GM18861 (cell line): Measurements from ENCODE around the gene XRCC4.
"Not testable (repeated sequence)": the region's sequence is repeated elsewhere in the genome, so short reads cannot be mapped to it uniquely, and the experiment has no call there.

Source experiments
- ATAC-seq: cut with Tn5 transposase; IDR thresholded peaks from one replicate; pipeline ENCODE4 v1.9.1; 2021; ENCODE audit not compliant: unreplicated experiment

XRCC4 gene

GRCh38 chr5:83076742-83077661 is at the start of gene XRCC4, which contains the start of gene TMEM167A:
Gene XRCC4 (plus strand): TSS chr5:83077547. CDS start chr5:83104920, 27,373 bp downstream.
Gene TMEM167A (minus strand): TSS chr5:83077394. CDS start chr5:83077323, 71 bp downstream.
- ATAC-seq = peak; percentile 98

GRCh38 chr5:83029912-83030311 is 47.4 kb upstream of the XRCC4 start:
- no peak for ATAC-seq

- no peak for ATAC-seq
These were observed 46.0 kb upstream of the XRCC4 start for GRCh38 chr5:83031381-83031780.

DNA sequence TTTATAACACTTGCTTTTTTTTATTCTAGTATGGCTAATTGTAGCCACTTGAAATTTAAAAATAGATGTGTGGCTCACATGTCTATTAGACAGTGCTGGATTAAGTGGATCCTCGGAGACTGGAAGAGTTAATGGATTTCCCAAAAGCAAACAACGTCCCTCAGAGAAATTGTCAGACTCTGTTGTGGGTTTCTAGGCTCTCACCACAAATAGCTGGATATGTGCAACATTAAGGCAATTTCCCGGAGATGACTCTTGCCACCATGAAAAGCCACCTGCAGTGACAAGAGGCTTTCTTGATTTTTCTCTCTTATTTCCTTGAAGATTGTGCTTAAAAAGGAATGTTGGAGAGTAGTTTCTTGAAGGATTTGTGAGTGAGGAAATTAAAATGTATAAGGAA is 43.3 kb upstream of the XRCC4 start:
- ATAC-seq = no peak

DNA sequence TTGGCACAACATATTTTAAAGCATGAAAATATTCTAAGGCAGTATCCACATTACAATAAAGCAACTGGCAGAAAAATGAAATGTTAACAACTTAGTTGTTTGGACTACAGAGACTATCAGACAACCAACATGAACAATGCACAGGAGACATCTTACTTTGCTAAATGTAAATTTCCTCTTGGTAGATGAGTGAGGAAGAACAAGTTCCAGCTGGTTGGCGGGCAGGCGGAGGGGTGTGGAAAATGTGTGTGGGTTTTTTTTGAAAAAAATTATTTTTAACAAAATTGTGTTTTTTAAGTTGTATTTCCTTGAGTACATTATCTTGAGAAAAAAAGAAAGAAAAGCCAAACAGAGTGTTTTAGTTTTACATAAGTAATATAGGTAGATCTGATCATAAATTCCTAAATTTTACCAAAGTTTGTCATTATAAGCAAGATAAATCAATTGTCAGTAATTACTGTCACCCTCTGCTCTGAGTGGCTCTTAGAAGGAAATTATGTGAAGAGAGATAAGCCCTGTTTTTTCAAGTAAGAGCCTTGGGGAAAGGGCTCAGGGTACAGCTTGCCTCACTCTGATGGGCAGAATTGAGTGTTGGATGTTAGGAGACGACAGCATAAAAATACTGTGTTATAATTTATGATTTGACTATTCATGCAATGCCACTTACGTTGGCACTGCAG is 42.7 kb upstream of the XRCC4 start:
- ATAC-seq = no peak

DNA sequence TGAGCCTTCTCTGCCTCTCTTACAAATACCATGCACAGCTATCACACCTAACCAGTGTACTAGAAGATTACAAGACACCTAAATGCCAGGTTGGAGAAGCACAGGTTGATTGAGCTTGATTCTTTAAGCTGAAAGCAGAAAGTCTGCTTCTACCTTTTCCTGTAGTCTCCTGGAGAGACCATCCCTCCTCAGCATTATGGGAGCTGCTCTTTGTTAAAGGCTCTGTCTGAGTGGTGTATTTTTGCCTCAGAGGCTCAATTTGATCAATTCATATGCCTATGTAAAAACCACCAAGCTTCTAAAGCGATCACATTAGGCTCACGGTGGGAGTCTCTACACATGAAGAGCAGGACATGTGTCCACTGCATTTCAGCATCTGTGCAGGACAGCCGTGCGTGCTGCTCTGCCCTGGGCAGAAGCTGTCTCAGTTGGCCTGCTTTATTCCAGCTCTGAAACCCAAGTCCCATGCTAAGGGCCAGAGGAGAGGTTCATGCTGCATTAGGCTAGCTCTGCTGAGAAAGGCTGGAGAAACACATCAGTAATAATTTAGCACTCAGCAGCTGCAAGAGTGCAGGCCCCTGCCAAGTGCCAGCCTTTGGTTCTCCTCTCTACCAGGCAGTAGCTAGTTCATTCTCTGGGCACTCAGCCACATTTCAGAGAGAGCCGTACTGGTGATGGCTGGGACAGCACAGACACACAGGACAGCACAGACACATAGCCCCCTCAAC is 41.8 kb upstream of the XRCC4 start:
- no peak for ATAC-seq

GRCh38 chr5:83036991-83037575 is 40.3 kb upstream of the XRCC4 start:
- no peak for ATAC-seq

- no peak for ATAC-seq
These were observed 38.4 kb upstream of the XRCC4 start for GRCh38 chr5:83038924-83039323.

DNA sequence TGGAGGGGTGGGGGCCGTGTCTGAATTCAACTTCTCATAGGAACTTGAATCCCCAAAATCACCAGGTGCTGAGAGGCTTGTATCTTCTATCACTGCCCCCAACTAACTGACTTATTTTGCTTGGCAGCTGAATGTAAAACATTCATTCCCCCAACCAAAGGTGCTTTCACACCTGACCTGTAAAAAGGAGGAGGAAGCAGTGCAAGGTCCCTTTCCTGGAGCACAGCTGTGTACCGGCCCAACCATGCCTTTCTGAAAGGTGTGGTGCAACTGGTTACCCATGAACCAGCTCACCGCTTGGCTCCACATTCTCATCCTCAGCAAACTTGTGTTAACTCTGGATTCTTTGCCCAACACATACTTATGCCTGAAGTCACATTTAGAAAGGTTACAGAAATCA is 34.8 kb upstream of the XRCC4 start:
- ATAC-seq = no peak

DNA sequence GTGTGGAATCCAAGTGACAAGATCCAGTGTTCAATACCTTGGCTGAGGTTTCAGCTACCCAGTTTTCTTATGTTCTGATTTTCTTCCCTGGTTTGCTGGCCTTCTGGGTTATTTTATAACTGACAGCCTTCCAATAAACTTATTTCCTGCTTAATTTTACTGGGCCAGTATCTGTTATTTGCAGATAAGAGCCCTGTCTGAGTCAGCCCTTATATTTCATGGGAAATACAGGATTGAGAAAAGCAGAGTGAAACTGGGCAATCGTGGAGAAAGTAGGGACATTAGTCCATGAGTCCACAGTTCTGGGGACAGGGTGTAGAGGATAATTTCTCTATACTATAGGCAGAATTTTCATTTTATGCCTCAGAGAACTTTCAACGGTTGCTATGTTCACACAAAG is 32.4 kb upstream of the XRCC4 start:
- ATAC-seq = no peak

- ATAC-seq = no peak
These were observed 29.1 kb upstream of the XRCC4 start for GRCh38 chr5:83048277-83048676.

- ATAC-seq = no peak
These were observed 28.5 kb upstream of the XRCC4 start for GRCh38 chr5:83048811-83049210.

DNA sequence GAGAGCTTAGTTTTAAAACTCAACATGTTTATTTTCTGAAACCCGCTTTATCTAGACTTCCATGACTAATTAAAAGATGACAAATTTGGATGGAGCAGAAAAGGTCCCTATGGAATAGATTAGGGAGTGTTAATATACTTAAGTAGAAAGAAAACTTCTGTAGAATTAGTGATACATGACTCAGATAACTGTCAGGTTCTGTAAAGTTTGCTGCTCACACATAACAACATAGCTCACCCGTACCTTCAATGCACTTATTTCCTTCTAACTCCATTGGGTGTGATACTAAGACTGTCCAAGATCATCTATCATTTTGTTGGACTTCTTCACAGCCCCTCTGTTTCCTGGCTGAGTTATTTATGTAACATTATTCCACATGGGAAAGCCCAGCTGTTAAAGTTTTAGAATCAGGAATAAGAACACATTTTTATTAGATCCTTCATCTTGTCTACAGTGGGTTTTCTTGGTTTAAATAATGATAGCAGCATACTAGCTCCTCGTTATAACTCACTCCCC is 27.9 kb upstream of the XRCC4 start:
- no peak for ATAC-seq

GRCh38 chr5:83050723-83051340 is 26.5 kb upstream of the XRCC4 start:
- ATAC-seq = no peak

DNA sequence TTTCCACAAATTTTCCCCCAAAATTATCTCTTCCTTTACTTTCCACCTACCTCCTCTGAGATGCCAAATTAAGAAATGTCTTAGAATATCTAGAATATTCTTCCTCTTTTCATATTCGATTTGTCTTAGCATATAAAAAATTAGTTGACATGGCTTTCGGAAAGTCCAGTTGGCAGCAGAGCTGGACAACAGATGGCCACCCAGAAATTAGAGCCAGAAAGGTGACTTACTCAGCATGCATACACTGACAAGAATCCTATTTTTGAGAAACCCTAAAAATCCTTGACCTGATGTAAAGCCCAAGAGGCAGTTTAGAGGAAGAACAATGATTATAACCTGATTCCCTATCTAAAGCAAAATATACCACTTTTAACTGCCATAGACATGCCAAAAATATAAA is 22.2 kb upstream of the XRCC4 start:
- ATAC-seq = no peak

- no peak for ATAC-seq
These were observed 18.6 kb upstream of the XRCC4 start for GRCh38 chr5:83058726-83059125.

DNA sequence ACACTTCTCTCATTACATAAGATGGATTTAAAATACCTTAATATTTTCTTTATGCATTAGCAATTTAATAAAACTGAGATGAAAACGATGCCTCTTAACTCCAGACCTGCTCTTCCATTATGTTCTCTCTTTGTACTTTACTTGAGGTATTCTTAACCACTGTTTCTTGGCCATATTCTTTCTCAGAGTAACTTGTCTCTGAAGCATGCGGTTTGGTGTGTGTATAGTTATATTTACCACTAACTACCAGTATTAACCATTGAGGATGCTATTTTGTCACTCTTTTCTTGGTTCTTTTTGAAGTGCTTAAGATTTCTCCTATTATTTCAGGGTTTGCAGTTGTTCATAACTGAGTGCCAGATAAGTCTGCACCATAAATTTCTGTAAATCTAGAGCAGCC is 18.0 kb upstream of the XRCC4 start:
- ATAC-seq = no peak

DNA sequence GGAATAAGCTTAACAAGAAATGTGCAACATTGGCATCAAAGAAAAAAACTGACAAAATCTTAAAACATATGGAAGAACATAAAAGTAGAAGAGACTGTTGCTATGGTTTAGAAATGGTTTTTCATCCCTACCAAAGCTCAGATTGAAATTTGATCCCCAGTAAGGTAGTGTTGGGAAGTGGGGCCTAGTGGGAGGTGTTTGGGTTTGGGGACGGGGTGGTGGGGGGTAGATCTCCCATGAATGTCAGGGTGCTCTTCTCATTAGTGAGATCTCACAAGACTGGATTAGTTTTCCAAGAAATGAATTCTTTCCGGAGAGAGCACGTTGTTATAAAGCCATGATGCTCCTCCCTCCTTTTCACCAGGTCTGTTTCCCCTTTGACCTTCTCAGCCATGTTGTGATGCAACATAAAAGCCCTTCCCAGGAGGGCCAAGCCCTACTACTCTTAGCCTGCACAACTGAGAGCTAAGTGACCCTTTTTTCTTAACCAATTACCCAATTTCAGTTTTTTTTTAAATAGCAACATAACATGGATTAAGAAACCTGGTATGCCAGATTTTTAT is 10.7 kb upstream of the XRCC4 start:
- no peak for ATAC-seq

- not testable (repeated sequence) for ATAC-seq
These were observed 10.0 kb upstream of the XRCC4 start for GRCh38 chr5:83067377-83067776.
